Neural progenitor cell (in vitro differentiated cells): ENCODE results near the gene TTPAL.

Experiments
- CTCF ChIP-seq: fragments of 200-600 bp; sonication (generic); IDR thresholded peaks from 2 replicates; pipeline ENCODE4 v1.5.1; 2017; ENCODE audit warnings: antibody characterized with exemption, mild to moderate bottlenecking
- EZH2 ChIP-seq: fragments of 200-600 bp; sonication (generic); IDR thresholded peaks from 2 replicates; pipeline ENCODE4 v1.6.1; 2017; ENCODE audit warnings: antibody characterized with exemption, mild to moderate bottlenecking, moderate library complexity

- TF ChIP-seq CTCF (no peak), EZH2 (no peak)
Measured at GRCh38 chr20:44542890-44543289, 67.2 kb downstream of the TTPAL start.
